MM.1S (cell line): ENCODE measurements around the gene VSIR.

Source experiments
- CTCF ChIP-seq: fragments of 300-600 bp; sonication (generic); IDR thresholded peaks from 2 replicates; pipeline ENCODE4 v1.5.1; 2016; ENCODE audit warnings: antibody characterized with exemption, low read length, mixed read lengths
- EZH2 ChIP-seq: fragments of 300-600 bp; sonication (generic); optimal IDR thresholded peaks from 2 replicates; pipeline ENCODE3; 2017; ENCODE audit warnings: low read depth, mild to moderate bottlenecking, antibody characterized with exemption, low read length, mixed read lengths

- no peak for TF ChIP-seq CTCF
- no peak for TF ChIP-seq EZH2
These were observed 24.9 kb upstream of the VSIR start for GRCh38 chr10:71798308-71798624.
